ENCODE results near the gene SELENOO.

SELENOO gene

GRCh38 chr22:50253046-50253915 is 52.5 kb downstream of the SELENOO start:
- no peak for DNase-seq (ENCODE audit: low read depth in 2 of 2)

DNA sequence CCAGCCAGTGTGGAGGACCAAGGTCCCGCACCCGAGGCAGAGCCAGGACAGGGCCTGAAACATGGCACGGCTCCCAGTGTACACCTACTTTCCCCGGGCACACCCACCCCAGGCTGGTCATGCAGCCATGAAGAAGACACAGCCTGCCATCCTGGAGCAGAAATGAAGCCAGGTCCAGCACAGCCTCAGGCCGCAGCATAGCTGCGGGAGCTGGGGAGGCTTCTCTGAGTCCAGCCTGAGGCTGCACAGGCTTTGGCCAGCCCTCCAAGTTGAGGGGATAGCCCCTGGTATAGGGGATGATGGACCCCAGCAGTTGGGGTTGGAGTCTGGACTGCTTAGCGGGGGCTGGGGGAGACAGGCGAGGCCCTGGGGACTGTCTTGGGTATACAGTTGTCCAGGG is 53.1 kb downstream of the SELENOO start:
- DNase-seq (ENCODE audit: low read depth in 2 of 2), result no peak

DNA sequence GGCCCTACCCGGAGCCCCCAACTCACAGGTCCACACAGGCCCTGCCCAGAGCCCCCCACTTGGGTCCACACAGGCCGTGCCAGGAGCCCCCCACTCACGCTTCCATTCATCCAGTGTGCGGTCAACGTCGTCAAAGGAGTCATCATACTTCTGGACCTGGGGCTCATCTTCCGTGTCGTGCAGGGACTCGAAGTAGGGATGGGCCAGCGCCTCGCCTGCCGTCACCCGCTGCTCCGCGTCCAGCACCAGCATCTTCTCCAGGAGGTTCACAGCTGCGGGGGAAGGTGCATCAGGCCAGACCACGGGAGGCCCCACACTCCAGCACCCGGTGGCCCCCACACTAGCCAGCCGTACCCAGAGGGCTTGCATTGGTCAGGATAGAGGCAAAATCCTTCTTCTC is 54.3 kb downstream of the SELENOO start:
- DNase-seq (ENCODE audit: low read depth in 2 of 2), result no peak

DNA sequence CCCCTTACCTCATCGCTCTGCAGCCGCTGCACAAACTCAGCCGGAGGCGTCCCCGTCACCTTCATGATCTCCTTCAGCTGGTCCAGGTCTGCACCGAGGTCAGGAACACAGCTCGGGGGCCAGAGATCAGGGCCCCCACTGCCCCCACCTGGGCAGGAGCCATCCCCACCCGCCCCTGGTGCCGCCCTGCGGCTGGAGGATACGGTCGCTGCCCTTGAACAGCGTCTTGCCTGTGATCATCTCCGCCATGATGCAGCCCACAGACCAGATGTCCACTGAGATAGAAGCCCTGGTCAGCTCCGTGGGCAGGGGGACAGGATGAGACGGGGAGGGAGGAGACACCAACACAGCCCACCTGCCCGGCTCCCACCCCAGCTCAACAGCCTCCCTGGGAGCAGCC is 54.8 kb downstream of the SELENOO start:
- no peak for DNase-seq (ENCODE audit: low read depth in 2 of 2)

DNA sequence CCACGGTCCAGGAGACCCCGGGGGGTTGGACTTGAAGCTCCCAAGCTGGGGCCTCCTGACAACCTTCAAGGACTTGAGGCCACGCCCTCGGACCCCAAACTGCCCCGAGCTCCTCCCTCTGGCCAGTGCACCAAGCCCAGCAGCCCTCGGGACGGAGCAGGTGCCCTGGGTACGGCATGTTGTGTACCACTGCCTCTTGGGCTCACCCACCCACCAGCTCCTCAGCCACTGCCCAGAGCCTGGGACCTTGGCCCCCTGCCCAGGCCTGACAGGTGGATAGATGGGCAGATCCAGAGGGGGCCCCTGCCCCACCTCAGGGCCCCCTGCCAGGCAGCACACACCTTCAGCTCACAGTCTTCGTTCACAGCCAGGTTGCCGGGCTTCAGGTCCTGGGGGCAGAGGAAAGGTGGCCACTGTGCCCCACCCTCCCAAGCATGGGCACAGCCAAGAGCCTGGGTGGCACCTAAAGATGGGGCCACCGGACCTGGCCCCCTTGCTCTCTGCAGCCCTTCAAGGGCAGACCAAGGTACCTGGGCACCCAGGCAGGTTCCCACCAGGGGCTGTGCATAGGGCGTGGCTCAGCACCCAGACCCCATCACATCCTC is 55.5 kb downstream of the SELENOO start:
- no peak for DNase-seq (ENCODE audit: low read depth in 2 of 2)

DNA sequence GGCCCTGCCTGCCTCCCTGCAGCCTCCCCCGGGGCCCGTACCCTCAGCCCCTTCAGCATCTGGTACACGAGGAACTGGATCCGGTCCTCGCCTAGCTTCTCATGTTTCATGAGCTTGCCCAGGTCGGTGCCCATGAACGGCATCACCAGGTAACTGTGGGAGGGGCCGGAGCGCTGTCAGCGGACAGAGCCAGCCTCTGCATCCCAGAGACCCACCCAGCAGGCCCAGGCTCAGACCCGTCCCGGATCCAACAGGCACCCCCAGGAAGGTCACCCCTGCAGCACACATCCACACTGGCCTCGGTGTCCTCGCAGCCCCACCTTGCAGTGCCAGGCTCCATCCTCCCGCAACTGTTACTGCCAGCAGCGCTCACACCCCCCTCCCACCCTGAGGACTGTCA is 56.2 kb downstream of the SELENOO start:
- no peak for DNase-seq (ENCODE audit: low read depth in 2 of 2)

- DNase-seq (ENCODE audit: low read depth in 2 of 2), result no peak
Measured at GRCh38 chr22:50257451-50258360, 56.9 kb downstream of the SELENOO start.

- DNase-seq (ENCODE audit: low read depth in 2 of 2), result no peak
Measured at GRCh38 chr22:50258361-50259292, 57.8 kb downstream of the SELENOO start.

GRCh38 chr22:50259302-50259701 is 58.5 kb downstream of the SELENOO start:
- no peak for DNase-seq (ENCODE audit: low read depth in 2 of 2)

DNA sequence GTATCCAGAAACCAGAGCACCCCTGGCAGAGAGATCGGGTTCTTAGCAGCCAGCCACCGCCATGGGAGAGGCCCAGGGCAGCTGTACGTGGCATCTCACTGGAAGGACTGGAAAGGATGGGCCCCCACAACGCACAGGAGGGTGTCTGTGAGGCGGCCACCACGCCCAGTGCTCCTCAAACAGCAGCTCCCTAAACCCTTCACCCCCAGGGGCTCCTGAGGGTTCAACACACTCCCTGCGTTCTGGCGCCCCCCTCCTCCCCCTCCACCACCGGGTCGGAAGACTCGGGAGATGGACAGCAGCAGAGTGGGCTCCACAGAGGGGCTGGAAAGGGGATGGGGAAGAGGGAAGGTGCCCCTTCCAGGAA is 59.6 kb downstream of the SELENOO start:
- no peak for DNase-seq (ENCODE audit: low read depth in 2 of 2)

- no peak for DNase-seq (ENCODE audit: low read depth in 2 of 2)
Measured at GRCh38 chr22:50260801-50261614, 60.2 kb downstream of the SELENOO start.

GRCh38 chr22:50261615-50262459 is 61.0 kb downstream of the SELENOO start, which contains the start of gene MAPK12:
TSS of gene MAPK12 (minus strand) at chr22:50261683. CDS start at chr22:50261509, 174 bp downstream.
- no peak for DNase-seq (ENCODE audit: low read depth in 2 of 2)

GRCh38 chr22:50262460-50262911 is 61.7 kb downstream of the SELENOO start:
- no peak for DNase-seq (ENCODE audit: low read depth in 2 of 2)

- DNase-seq (ENCODE audit: low read depth in 2 of 2), result no peak
Measured at GRCh38 chr22:50262973-50263617, 62.3 kb downstream of the SELENOO start.

DNA sequence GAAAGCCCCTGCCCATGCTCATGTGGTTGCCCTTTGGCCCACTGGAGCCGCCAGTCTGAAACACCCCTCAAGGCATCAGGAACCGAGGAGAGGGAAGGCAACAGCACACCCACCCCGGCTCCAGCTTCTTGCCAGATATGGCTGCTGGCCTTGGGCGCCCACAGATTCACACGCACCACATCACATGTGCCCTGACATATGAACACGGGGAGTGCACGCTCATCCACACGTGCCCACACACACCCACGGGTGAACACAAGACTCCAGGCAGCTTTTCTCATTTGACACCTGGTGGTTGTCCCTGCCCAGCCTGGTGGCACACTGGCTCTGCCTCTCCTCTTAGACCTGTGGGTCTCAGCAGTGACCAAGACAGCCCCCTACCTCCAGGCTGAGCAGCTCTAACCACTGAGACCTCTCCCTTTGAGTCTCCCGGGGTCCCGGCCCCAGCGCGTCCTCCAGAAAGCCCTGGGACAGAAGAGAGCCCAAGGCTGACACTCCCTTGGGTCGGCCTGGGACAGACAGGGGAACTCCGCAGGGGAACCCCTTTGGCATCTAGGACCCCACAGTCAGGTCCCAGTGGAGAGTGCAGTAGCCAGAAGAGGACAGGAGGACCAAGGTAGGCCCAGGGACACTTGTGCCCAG is 63.4 kb downstream of the SELENOO start:
- no peak for DNase-seq (ENCODE audit: low read depth in 2 of 2)

DNA sequence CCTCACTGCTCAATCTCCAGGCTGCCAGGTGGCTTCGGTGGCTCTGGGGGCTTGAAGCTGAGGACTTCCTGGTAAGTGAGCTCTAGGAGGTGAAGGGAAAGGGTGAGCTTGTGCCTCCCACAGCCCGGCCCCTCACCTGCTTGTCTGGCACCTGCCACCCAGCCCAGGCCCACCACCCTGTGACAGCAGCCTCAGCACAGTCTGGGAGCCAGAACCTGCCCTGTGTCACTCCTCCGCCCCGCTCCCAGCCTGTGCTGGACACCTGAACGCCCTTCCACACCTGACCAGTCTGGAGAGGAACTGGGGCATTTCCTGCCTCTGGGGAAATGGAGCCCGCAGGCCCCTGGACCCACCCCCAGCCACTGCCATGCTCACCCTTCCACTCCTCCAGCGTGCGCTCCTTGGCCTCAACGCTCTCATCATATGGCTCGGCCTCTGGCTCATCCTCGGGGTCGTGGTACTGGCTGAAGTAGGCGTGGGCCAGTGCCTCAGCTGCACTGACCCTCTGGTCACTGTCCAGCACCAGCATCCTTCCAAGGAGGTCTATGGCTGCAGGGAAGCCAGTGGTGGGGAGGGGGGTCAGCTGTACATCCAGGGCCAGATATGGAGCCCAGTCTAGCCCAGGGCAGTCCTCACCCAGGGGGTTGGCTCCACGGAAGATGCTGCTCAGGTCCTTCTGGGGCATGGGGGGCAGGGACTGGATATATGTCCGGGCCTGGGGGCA is 64.3 kb downstream of the SELENOO start:
- no peak for DNase-seq (ENCODE audit: low read depth in 2 of 2)

DNA sequence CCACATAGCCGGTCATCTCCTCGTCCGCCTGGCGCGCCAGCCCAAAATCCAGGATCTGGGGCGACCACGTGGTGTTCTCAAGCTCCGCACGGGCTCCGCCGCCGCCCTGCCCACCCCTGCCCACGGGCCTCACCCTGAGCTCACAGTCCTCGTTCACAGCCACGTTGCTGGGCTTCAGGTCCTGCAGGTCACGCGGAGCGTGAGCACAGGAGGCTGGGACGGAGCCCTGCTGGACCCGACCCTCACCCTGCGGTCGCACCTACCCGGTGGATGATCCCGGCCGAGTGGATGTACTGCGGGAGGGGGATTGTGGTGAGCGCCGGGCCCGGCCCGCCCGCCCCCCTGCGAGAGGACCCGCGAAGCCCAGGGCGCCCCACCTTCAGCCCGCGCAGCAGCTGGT is 66.2 kb downstream of the SELENOO start:
- no peak for DNase-seq (ENCODE audit: low read depth in 2 of 2)
